HEK293 (cell line): Measurements from ENCODE around the gene MUTYH.
"Not testable (repeated sequence)": the region's sequence is repeated elsewhere in the genome, so short reads cannot be mapped to it uniquely, and the experiment has no call there.

Source experiments
- CTCF ChIA-PET: fragments of 350-600 bp; formaldehyde crosslinking; extraction: SDS; loops from one replicate; lab custom pipeline; 2021; ENCODE audit warnings: antibody characterized with exemption; lab: Yijun Ruan, JAX
- POLR2A ChIA-PET: fragments of 300-600 bp; formaldehyde crosslinking; extraction: SDS; loops from one replicate; lab custom pipeline; 2020; ENCODE audit warnings: antibody characterized with exemption, inconsistent platforms; lab: Yijun Ruan, JAX
- H3K27ac ChIP-seq: fragments of 200-500 bp; sonication (Bioruptor generic); 2 replicates; pipeline ENCODE4 v1.5.1; 2014; ENCODE audit warnings: low read depth, low read length, control low read depth, inconsistent platforms; ENCODE audit errors: extremely low read depth
- H3K36me3 ChIP-seq, 2 experiments: fragments of 200-500 bp in 1 of 2; sonication (Bioruptor generic) in 1 of 2; 1 replicate in 1 of 2; 2 replicates in 1 of 2; pipeline ENCODE4 v1.5.1; 2014 to 2017; ENCODE audit warnings: inconsistent platforms in 2 of 2, low read length in 2 of 2; ENCODE audit not compliant: control insufficient read depth in 2 of 2, insufficient read depth in 1 of 2
- H3K4me1 ChIP-seq: fragments of 200-500 bp; sonication (Bioruptor generic); 2 replicates; pipeline ENCODE4 v1.5.1; 2014; ENCODE audit warnings: mild to moderate bottlenecking, low read length, inconsistent platforms; ENCODE audit not compliant: control insufficient read depth, insufficient read depth
- H3K4me3 ChIP-seq: 2 replicates; pipeline ENCODE4 v1.5.1; 2011; ENCODE audit warnings: low read depth, mild to moderate bottlenecking, control low read depth, low read length, moderate library complexity
- H3K9me3 ChIP-seq: fragments of 200-500 bp; sonication (Bioruptor generic); 2 replicates; pipeline ENCODE4 v1.5.1; 2014; ENCODE audit warnings: low read depth, low read length, inconsistent platforms; ENCODE audit not compliant: control insufficient read depth, insufficient read depth
- BCL11B ChIP-seq: fragments of 450-650 bp; formaldehyde crosslinking; IDR thresholded peaks from 2 replicates; pipeline ENCODE4 v1.5.1; 2016; ENCODE audit warnings: low read depth, missing biosample characterization, missing genetic modification characterization
- FEZF1 ChIP-seq: fragments of 450-650 bp; formaldehyde crosslinking; IDR thresholded peaks from 2 replicates; pipeline ENCODE4 v1.5.1; 2016; ENCODE audit warnings: missing biosample characterization, missing genetic modification characterization
- GLIS2 ChIP-seq: fragments of 450-650 bp; formaldehyde crosslinking; IDR thresholded peaks from 2 replicates; pipeline ENCODE4 v1.5.1; 2016; ENCODE audit warnings: missing biosample characterization, missing genetic modification characterization
- SP2 ChIP-seq: fragments of 450-650 bp; formaldehyde crosslinking; IDR thresholded peaks from 2 replicates; pipeline ENCODE4 v1.5.1; 2016; ENCODE audit warnings: missing biosample characterization, missing genetic modification characterization
- SP3 ChIP-seq: fragments of 450-650 bp; formaldehyde crosslinking; IDR thresholded peaks from 2 replicates; pipeline ENCODE4 v1.5.1; 2016; ENCODE audit warnings: missing biosample characterization, missing genetic modification characterization
- ZEB2 ChIP-seq: fragments of 450-650 bp; formaldehyde crosslinking; IDR thresholded peaks from 2 replicates; pipeline ENCODE4 v1.5.1; 2016; ENCODE audit warnings: missing biosample characterization, missing genetic modification characterization
- ZNF10 ChIP-seq: fragments of 450-650 bp; formaldehyde crosslinking; IDR thresholded peaks from 2 replicates; pipeline ENCODE4 v1.5.1; 2017; ENCODE audit warnings: missing biosample characterization, missing genetic modification characterization
- ZNF121 ChIP-seq: fragments of 450-650 bp; formaldehyde crosslinking; IDR thresholded peaks from 2 replicates; pipeline ENCODE4 v1.5.1; 2016; ENCODE audit warnings: missing biosample characterization, missing genetic modification characterization
- ZNF248 ChIP-seq: fragments of 450-650 bp; formaldehyde crosslinking; IDR thresholded peaks from 2 replicates; pipeline ENCODE4 v1.5.1; 2017; ENCODE audit warnings: missing biosample characterization, missing genetic modification characterization
- ZNF501 ChIP-seq: fragments of 450-650 bp; formaldehyde crosslinking; IDR thresholded peaks from 2 replicates; pipeline ENCODE4 v1.5.1; 2016; ENCODE audit warnings: missing biosample characterization, missing genetic modification characterization
- ZNF510 ChIP-seq: fragments of 450-650 bp; formaldehyde crosslinking; IDR thresholded peaks from 2 replicates; pipeline ENCODE4 v1.5.1; 2018; ENCODE audit warnings: mild to moderate bottlenecking, missing genetic modification characterization, missing biosample characterization; ENCODE audit not compliant: insufficient replicate concordance
- ZNF530 ChIP-seq: fragments of 450-650 bp; formaldehyde crosslinking; IDR thresholded peaks from 2 replicates; pipeline ENCODE4 v1.5.1; 2016; ENCODE audit warnings: low read depth, missing biosample characterization, missing genetic modification characterization
- ZNF623 ChIP-seq: fragments of 450-650 bp; formaldehyde crosslinking; IDR thresholded peaks from 2 replicates; pipeline ENCODE4 v1.5.1; 2016; ENCODE audit warnings: missing biosample characterization, missing genetic modification characterization
- ZNF830 ChIP-seq: fragments of 450-650 bp; IDR thresholded peaks from 2 replicates; pipeline ENCODE4 v1.5.0; 2018; ENCODE audit warnings: missing biosample characterization, missing genetic modification characterization, low read depth, mild to moderate bottlenecking, moderate library complexity
- TF ChIP-seq, protein P1 (sequence below): fragments of 450-650 bp; formaldehyde crosslinking; IDR thresholded peaks from 2 replicates; pipeline ENCODE4 v1.5.1; 2016; ENCODE audit warnings: missing biosample characterization, missing genetic modification characterization
- TF ChIP-seq, protein P2 (sequence below): fragments of 450-650 bp; IDR thresholded peaks from 2 replicates; pipeline ENCODE4 v1.5.1; 2018; ENCODE audit warnings: missing biosample characterization, missing genetic modification characterization
- TF ChIP-seq, protein P3 (sequence below): fragments of 450-650 bp; formaldehyde crosslinking; IDR thresholded peaks from 2 replicates; pipeline ENCODE4 v1.5.1; 2016; ENCODE audit warnings: missing biosample characterization, missing genetic modification characterization

Gene MUTYH

DNA sequence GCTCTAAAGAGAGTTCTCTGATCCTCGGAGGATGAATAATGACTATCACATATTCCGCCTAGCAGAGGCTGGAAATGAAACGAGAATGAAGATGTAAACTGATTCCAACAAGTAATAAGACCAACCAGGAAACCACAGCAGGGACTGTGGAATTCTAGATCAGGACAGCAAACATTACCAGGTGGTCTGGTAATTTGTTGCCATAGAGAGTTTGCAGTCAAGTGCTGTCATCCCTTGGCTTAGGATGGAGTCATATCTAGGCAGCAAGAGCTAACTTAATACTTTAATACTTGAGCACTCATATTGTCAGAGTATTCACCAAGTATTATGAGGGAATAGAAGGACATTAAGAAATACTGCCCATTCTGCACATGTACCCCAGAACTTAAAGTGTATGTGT lies 45.1 kb upstream of the MUTYH start (continued):
- TF ChIP-seq, protein P1, sequence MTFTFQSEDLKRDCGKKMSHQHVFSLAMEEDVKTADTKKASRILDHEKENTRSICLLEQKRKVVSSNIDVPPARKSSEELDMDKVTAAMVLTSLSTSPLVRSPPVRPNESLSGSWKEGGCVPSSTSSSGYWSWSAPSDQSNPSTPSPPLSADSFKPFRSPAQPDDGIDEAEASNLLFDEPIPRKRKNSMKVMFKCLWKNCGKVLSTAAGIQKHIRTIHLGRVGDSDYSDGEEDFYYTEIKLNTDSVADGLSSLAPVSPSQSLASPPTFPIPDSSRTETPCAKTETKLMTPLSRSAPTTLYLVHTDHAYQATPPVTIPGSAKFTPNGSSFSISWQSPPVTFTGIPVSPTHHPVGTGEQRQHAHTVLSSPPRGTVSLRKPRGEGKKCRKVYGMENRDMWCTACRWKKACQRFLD (tag by site-specific recombination) = no peak
- no peak for TF ChIP-seq ZNF501 (tag by site-specific recombination)
- TF ChIP-seq ZNF248 (tag by site-specific recombination) = no peak
- TF ChIP-seq SP2 (tag by site-specific recombination) = no peak
- TF ChIP-seq, all 188 proteins: peak for 0

DNA sequence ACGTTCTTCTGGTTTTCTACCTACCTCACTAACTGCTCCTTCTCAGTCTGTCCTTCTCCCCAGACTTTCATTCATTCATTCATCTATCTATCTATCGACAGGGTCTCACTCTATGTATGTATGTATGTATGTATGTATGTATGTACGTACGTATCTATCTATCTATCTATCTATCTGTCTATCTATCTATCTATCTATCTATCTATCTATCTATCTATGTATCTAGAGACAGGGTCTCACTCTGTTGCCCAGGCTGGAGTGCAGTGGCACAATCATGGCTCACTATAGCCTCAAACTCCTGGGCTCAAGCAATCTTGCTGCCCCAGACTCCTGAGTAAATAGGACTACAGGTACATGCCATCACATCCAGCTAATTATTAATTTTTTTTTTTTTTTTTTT lies 44.0 kb upstream of the MUTYH start:
- H3K9me3 ChIP-seq, POLR2A ChIA-PET, H3K4me1 ChIP-seq, H3K36me3 ChIP-seq, H3K27ac ChIP-seq, H3K4me3 ChIP-seq: not testable (repeated sequence)
- CTCF ChIA-PET = interaction anchor here (1.2 kb wide), 1 partner anchor 109 kb away, joined by 7 read pairs; no protein-coding TSS in a partner anchor

DNA sequence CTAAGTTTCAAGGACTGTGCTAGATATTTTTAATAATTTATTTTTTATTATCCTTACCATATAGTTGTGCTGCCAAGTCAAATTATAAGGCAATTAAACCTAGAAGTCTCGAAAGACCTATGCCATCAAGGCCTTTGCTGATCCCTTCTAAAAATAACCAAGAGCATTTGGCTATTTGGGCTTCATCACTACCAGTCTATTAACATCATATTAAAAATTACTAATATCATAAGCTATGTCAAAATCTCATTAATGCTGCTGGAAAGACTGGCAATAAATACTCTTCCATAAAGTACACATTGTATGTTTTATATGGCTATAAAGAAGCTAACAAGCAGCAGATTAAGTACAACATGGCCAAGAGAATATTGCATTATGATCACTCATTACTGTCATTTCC lies 43.0 kb upstream of the MUTYH start:
- H3K4me3 ChIP-seq = no peak overlapping the region
- no peaks in the 10 kb centered on the region for H3K36me3 ChIP-seq
- H3K27ac ChIP-seq = no peak overlapping the region
- POLR2A ChIA-PET = no interaction called here
- TF ChIP-seq ZNF530 (tag by site-specific recombination) (no peak), SP3 (tag by site-specific recombination) (no peak), ZNF510 (tag by site-specific recombination) (no peak), ZNF248 (tag by site-specific recombination) (no peak), ZEB2 (tag by site-specific recombination) (no peak)
- TF ChIP-seq, protein P2, sequence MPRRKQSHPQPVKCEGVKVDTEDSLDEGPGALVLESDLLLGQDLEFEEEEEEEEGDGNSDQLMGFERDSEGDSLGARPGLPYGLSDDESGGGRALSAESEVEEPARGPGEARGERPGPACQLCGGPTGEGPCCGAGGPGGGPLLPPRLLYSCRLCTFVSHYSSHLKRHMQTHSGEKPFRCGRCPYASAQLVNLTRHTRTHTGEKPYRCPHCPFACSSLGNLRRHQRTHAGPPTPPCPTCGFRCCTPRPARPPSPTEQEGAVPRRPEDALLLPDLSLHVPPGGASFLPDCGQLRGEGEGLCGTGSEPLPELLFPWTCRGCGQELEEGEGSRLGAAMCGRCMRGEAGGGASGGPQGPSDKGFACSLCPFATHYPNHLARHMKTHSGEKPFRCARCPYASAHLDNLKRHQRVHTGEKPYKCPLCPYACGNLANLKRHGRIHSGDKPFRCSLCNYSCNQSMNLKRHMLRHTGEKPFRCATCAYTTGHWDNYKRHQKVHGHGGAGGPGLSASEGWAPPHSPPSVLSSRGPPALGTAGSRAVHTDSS = no peak
- TF ChIP-seq, all 188 proteins: peak for 0
- CTCF ChIA-PET = interaction anchor here (1.2 kb wide), 1 partner anchor 110 kb away, joined by 7 read pairs; no protein-coding TSS in a partner anchor
- no peaks in the 10 kb centered on the region for H3K9me3 ChIP-seq
- no peaks in the 10 kb centered on the region for H3K4me1 ChIP-seq

DNA sequence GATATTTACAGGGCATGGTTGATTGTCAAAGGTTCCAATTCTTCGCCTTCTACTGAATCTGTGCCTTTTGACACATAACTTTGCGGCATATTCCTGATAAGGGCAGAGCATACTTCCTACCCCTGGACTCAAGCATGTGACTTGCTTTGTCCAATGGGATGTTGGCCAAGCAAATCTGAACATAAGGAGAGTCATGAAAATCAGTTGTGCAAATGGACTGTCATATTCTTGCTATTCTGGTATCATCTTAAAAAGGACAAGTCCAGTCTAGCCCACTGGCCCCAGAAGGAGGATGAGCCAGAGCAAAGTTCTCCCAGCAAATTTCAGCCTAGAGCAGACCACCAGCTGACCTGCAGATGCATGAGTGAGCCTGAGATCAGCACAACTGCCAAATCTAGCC lies 41.0 kb upstream of the MUTYH start:
- no peaks in the 10 kb centered on the region for H3K36me3 ChIP-seq
- TF ChIP-seq FEZF1 (tag by site-specific recombination) = no peak
- no peak for TF ChIP-seq ZNF830 (tag by site-specific recombination)
- peak; percentile 14; the same call in 1 of the 2 replicates for TF ChIP-seq ZNF623 (tag by site-specific recombination)
- TF ChIP-seq, all 188 proteins: peak for 1
- Histone ChIP-seq H3K9me3 (no peaks in the 10 kb centered on the region), H3K4me3 (no peak overlapping the region), H3K27ac (no peak overlapping the region), H3K4me1 (no peaks in the 10 kb centered on the region)
- POLR2A ChIA-PET = no interaction called here
- CTCF ChIA-PET = no interaction called here

DNA sequence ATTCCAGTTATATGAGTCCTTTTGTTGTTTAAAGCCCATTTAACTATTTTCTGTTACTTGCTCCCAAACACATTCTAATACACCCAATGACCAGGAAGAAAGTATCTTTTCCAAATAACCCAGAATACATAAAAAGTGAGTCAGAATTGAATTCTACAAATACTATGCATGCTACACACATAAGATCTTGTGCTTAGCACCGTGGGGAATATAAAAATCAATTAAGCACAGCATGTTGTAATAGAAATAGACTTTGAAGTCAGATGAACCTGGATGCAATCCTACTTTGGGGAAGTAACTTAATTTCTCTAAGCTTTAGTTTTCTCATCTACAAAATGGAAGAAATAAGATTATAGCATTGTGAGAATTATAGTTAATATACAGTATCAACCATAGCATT lies 40.5 kb upstream of the MUTYH start:
- H3K4me1 ChIP-seq = peaks cover 2% of the 10 kb centered on the region; the same call in 1 of the 2 replicates
- no peak overlapping the region for H3K27ac ChIP-seq
- POLR2A ChIA-PET = no interaction called here
- no peaks in the 10 kb centered on the region for H3K9me3 ChIP-seq
- no peaks in the 10 kb centered on the region for H3K36me3 ChIP-seq
- CTCF ChIA-PET = no interaction called here
- H3K4me3 ChIP-seq = no peak overlapping the region
- no peak for TF ChIP-seq GLIS2 (tag by site-specific recombination)
- TF ChIP-seq, protein P3, sequence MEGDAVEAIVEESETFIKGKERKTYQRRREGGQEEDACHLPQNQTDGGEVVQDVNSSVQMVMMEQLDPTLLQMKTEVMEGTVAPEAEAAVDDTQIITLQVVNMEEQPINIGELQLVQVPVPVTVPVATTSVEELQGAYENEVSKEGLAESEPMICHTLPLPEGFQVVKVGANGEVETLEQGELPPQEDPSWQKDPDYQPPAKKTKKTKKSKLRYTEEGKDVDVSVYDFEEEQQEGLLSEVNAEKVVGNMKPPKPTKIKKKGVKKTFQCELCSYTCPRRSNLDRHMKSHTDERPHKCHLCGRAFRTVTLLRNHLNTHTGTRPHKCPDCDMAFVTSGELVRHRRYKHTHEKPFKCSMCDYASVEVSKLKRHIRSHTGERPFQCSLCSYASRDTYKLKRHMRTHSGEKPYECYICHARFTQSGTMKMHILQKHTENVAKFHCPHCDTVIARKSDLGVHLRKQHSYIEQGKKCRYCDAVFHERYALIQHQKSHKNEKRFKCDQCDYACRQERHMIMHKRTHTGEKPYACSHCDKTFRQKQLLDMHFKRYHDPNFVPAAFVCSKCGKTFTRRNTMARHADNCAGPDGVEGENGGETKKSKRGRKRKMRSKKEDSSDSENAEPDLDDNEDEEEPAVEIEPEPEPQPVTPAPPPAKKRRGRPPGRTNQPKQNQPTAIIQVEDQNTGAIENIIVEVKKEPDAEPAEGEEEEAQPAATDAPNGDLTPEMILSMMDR = no peak
- TF ChIP-seq ZNF10 (tag by site-specific recombination) = no peak
- no peak for TF ChIP-seq ZNF121 (tag by site-specific recombination)
- no peak for TF ChIP-seq BCL11B (tag by site-specific recombination)
